Neural cell (in vitro differentiated cells): Measurements from ENCODE around the gene TUBA1A. TPM values are rescaled to one million over a fixed set of nuclear protein-coding genes. Genes with fewer than 3 reads are reported as not detected.
A peak's percentile ranks its signal among the peaks of the same experiment; 100 is the strongest.

ENCODE experiments used
- H2AFZ ChIP-seq: fragments of 200-600, 300-800 bp; sonication (generic), shearing (Covaris generic); 2 replicates; pipeline ENCODE4 v1.6.0; 2014; ENCODE audit warnings: low read depth, mild to moderate bottlenecking, antibody characterized with exemption, low read length, moderate library complexity
- H3F3A ChIP-seq: fragments of 200-600 bp; shearing (Covaris generic); 2 replicates; pipeline ENCODE4 v1.6.1; 2016; ENCODE audit warnings: mild to moderate bottlenecking, moderate library complexity, mixed read lengths, antibody characterized with exemption, low read length; ENCODE audit not compliant: insufficient read depth, poor library complexity, severe bottlenecking
- H3K27ac ChIP-seq: fragments of 200-600, 300-800 bp; sonication (generic), shearing (Covaris generic); 2 replicates; pipeline ENCODE4 v1.5.1; 2014; ENCODE audit warnings: mild to moderate bottlenecking, low read length, moderate library complexity
- H3K27me3 ChIP-seq: fragments of 300-800, 200-600 bp; sonication (generic), shearing (Covaris generic); 2 replicates; pipeline ENCODE4 v1.6.0; 2014; ENCODE audit warnings: mild to moderate bottlenecking, low read depth, low read length, moderate library complexity; ENCODE audit not compliant: insufficient read depth
- H3K36me3 ChIP-seq: fragments of 300-800, 200-600 bp; sonication (generic), shearing (Covaris generic); 2 replicates; pipeline ENCODE4 v1.5.1; 2014; ENCODE audit warnings: mild to moderate bottlenecking, antibody characterized with exemption, low read length, moderate library complexity; ENCODE audit not compliant: insufficient read depth
- H3K4me2 ChIP-seq: fragments of 300-800, 200-600 bp; sonication (generic), shearing (Covaris generic); 2 replicates; pipeline ENCODE4 v1.6.0; 2014; ENCODE audit warnings: mild to moderate bottlenecking, low read length
- H3K4me3 ChIP-seq: fragments of 300-800, 200-600 bp; sonication (generic), shearing (Covaris generic); 2 replicates; pipeline ENCODE4 v1.5.1; 2014; ENCODE audit warnings: mild to moderate bottlenecking, low read length, moderate library complexity
- H3K79me2 ChIP-seq: fragments of 200-600 bp; shearing (Covaris generic); replicated peaks from 2 replicates; pipeline ENCODE4 v1.6.0; 2014; ENCODE audit warnings: mild to moderate bottlenecking, low read length, moderate library complexity; ENCODE audit not compliant: insufficient read depth
- H3K9ac ChIP-seq: fragments of 300-800, 200-600 bp; sonication (generic), shearing (Covaris generic); 2 replicates; pipeline ENCODE4 v1.6.1; 2016; ENCODE audit warnings: mild to moderate bottlenecking, low read length, mixed read lengths
- H3K9me2 ChIP-seq: fragments of 200-600 bp; shearing (Covaris generic); 2 replicates; pipeline ENCODE4 v1.6.1; 2016; ENCODE audit warnings: mild to moderate bottlenecking, low read length, mixed read lengths; ENCODE audit not compliant: insufficient read depth
- H3K9me3 ChIP-seq: fragments of 200-600, 300-800 bp; sonication (generic), shearing (Covaris generic); 2 replicates; pipeline ENCODE4 v1.6.1; 2016; ENCODE audit warnings: mild to moderate bottlenecking, mixed run types, low read length, moderate library complexity, mixed read lengths
- H4K20me1 ChIP-seq: fragments of 200-600 bp; shearing (Covaris generic); 2 replicates; pipeline ENCODE4 v1.6.1; 2016; ENCODE audit warnings: mild to moderate bottlenecking, mixed run types; ENCODE audit not compliant: insufficient read depth
- CTCF ChIP-seq: fragments of 450-650 bp; IDR thresholded peaks from 2 replicates; pipeline ENCODE4 v1.5.1; 2014; ENCODE audit warnings: antibody characterized with exemption, mild to moderate bottlenecking, moderate library complexity; ENCODE audit not compliant: poor library complexity, severe bottlenecking
- EP300 ChIP-seq: fragments of 450-650 bp; conservative IDR thresholded peaks from 2 replicates; pipeline ENCODE4 v1.6.1; 2014; ENCODE audit warnings: antibody characterized with exemption, mild to moderate bottlenecking, moderate library complexity; ENCODE audit not compliant: poor library complexity, severe bottlenecking
- EZH2 ChIP-seq: fragments of 200-600, 300-800 bp; shearing (Covaris generic), sonication (generic); IDR thresholded peaks from 2 replicates; pipeline ENCODE4 v1.6.1; 2014; ENCODE audit warnings: antibody characterized with exemption, low read length, borderline replicate concordance, mild to moderate bottlenecking; ENCODE audit not compliant: insufficient read depth, poor library complexity, severe bottlenecking
- MXI1 ChIP-seq: fragments of 450-650 bp; conservative IDR thresholded peaks from 2 replicates; pipeline ENCODE4 v1.6.1; 2014; ENCODE audit warnings: antibody characterized with exemption, mild to moderate bottlenecking; ENCODE audit not compliant: poor library complexity, severe bottlenecking
- POLR2AphosphoS5 ChIP-seq: IDR thresholded peaks from 2 replicates; pipeline ENCODE4 v1.6.1; 2012
- RAD21 ChIP-seq: fragments of 450-650 bp; conservative IDR thresholded peaks from 2 replicates; pipeline ENCODE4 v1.6.1; 2014; ENCODE audit warnings: antibody characterized with exemption, mild to moderate bottlenecking, moderate library complexity
- REST ChIP-seq: IDR thresholded peaks from 2 replicates; pipeline ENCODE4 v1.6.1; 2012; ENCODE audit warnings: borderline replicate concordance
- SMC3 ChIP-seq: fragments of 450-650 bp; conservative IDR thresholded peaks from 2 replicates; pipeline ENCODE4 v1.6.1; 2014; ENCODE audit warnings: antibody characterized with exemption, mild to moderate bottlenecking, moderate library complexity; ENCODE audit not compliant: poor library complexity
- TAF1 ChIP-seq: IDR thresholded peaks from 2 replicates; pipeline ENCODE4 v1.6.1; 2012; ENCODE audit warnings: low read depth
- polyA plus RNA-seq: library from polyadenylated mRNA; depleted of rRNA; stranded (reverse); fragments of >200 nt; gene quantifications from 2 replicates; pipeline ENCODE4 v1.2.3, GENCODE V29; 2014

Gene TUBA1A
- polyA plus RNA-seq, 1 donor from 2014 or later: 14,333 TPM

- Histone ChIP-seq H2AFZ (peak overlapping the region; percentile 11), H3K9me3 (no peaks in the 10 kb centered on the region), H3K4me2 (peak overlapping the region; percentile 100), H3K36me3 (peaks cover 3% of the 10 kb centered on the region), H3K27me3 (no peaks in the 10 kb centered on the region), H3F3A (peaks cover 7% of the 10 kb centered on the region), H3K4me3 (peak overlapping the region; percentile 100), H3K79me2 (peaks cover 75% of the 10 kb centered on the region), H3K9ac (peak overlapping the region; percentile 88), H4K20me1 (peaks cover 23% of the 10 kb centered on the region), H3K27ac (peak overlapping the region; percentile 100), H3K9me2 (no peaks in the 10 kb centered on the region)
- TF ChIP-seq EZH2 (no peak), RAD21 (no peak), MXI1 (no peak), TAF1 (no peak)
Measured at GRCh38 chr12:49190974-49191373, 2.1 kb upstream of the TUBA1A start.

GRCh38 chr12:49189731-49190716 is 1.1 kb upstream of the TUBA1A start:
- peak overlapping the region; percentile 100 for H3K4me3 ChIP-seq
- H3K4me2 ChIP-seq: peak overlapping the region; percentile 100
- peaks cover 31% of the 10 kb centered on the region for H4K20me1 ChIP-seq
- H3F3A ChIP-seq: peaks cover 7% of the 10 kb centered on the region
- H3K79me2 ChIP-seq: peaks cover 74% of the 10 kb centered on the region
- H3K9me3 ChIP-seq: no peaks in the 10 kb centered on the region
- peak overlapping the region; percentile 11 for H2AFZ ChIP-seq
- H3K9ac ChIP-seq: peak overlapping the region; percentile 88
- H3K9me2 ChIP-seq: no peaks in the 10 kb centered on the region
- peaks cover 7% of the 10 kb centered on the region for H3K36me3 ChIP-seq
- TF ChIP-seq CTCF (no peak), SMC3 (peak; percentile 51), RAD21 (peak; percentile 52), MXI1 (no peak), POLR2AphosphoS5 (peak; percentile 90), EP300 (peak; percentile 35), TAF1 (peak; percentile 93)
- peak overlapping the region; percentile 100 for H3K27ac ChIP-seq
- no peaks in the 10 kb centered on the region for H3K27me3 ChIP-seq

DNA sequence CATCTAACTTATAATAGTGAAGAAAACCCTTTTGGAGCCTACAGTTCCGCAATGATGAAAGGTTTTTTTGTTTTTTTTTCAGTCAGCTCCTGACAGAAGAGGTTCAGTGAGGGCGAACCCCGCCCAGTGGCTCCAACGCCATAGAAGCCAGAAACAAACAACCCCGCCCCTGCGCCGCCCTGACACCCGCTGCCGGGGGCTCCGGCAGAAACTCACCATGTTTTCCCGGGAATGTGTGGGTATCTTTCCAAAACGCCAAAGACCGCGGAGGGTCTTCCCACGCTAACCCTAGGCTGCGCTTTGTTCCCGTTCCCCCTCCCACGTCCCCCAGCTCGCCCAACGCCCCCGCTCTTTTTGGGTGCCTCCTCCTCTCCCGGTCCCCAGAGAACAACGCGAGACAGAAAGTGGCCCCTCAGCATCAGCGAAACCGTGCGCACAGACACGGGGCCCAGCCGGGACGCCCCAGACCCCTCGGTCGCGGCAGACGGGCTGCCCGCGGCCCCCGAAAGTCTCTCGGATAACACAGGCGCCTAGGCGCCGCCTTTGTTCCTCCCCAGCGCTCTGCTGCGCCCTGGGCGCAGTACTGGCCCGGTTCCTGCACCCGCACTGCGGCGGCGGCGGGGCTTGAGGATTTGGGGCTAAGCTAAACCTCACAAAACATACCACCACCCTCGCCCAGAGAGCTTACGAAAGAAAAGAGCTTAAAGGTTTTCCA is 522 bp downstream of the TUBA1A start:
- H3K36me3 ChIP-seq: peaks cover 23% of the 10 kb centered on the region
- H3K79me2 ChIP-seq: peaks cover 90% of the 10 kb centered on the region
- no peaks in the 10 kb centered on the region for H3K9me2 ChIP-seq
- H3K4me2 ChIP-seq: no peak overlapping the region
- H3K27me3 ChIP-seq: no peaks in the 10 kb centered on the region
- peak overlapping the region; percentile 100 for H3K4me3 ChIP-seq
- H3F3A ChIP-seq: peaks cover 7% of the 10 kb centered on the region
- TF ChIP-seq EZH2 (no peak), RAD21 (no peak), EP300 (no peak), SMC3 (no peak), TAF1 (no peak), REST (peak; percentile 2), POLR2AphosphoS5 (peak; percentile 14), CTCF (no peak), MXI1 (no peak)
- peak overlapping the region; percentile 100 for H3K27ac ChIP-seq
- no peaks in the 10 kb centered on the region for H3K9me3 ChIP-seq
- H3K9ac ChIP-seq: peak overlapping the region; percentile 100
- H4K20me1 ChIP-seq: peaks cover 48% of the 10 kb centered on the region
- H2AFZ ChIP-seq: no peak overlapping the region
